Muscle of leg (tissue), 11 donors: ENCODE measurements around the gene SPDL1. TPM values are rescaled to one million over a fixed set of nuclear protein-coding genes. Genes with fewer than 3 reads are reported as not detected.

Source experiments
- DNase-seq: peaks from one replicate; pipeline ENCODE4 v3.0.0; 2013
- H3K27ac ChIP-seq: one replicate; pipeline ENCODE4 v1.5.1; 2013; ENCODE audit warnings: mild to moderate bottlenecking, low read length, control low read depth
- H3K27me3 ChIP-seq: one replicate; pipeline ENCODE4 v1.6.1; 2013; ENCODE audit warnings: low read length; ENCODE audit not compliant: control insufficient read depth, insufficient read depth
- H3K36me3 ChIP-seq: one replicate; pipeline ENCODE4 v1.6.1; 2013; ENCODE audit warnings: low read length; ENCODE audit not compliant: control insufficient read depth, insufficient read depth
- H3K4me1 ChIP-seq: one replicate; pipeline ENCODE4 v1.6.1; 2013; ENCODE audit warnings: low read length; ENCODE audit not compliant: control insufficient read depth, insufficient read depth
- H3K4me3 ChIP-seq: one replicate; pipeline ENCODE4 v1.5.1; 2013; ENCODE audit warnings: low read length, control low read depth
- H3K9me3 ChIP-seq: replicated peaks from 2 replicates; pipeline ENCODE4 v1.6.1; 2013; ENCODE audit warnings: low read depth, low read length; ENCODE audit not compliant: control insufficient read depth
- WGBS: methylation state at CpG from one replicate; pipeline ENCODE4 v1.1.5; 2013; ENCODE audit warnings: missing lambda C conversion rate; ENCODE audit not compliant: insufficient coverage; 5-methylcytosine and 5-hydroxymethylcytosine counted together
- polyA plus RNA-seq, 8 donors: library from polyadenylated mRNA; unstranded; fragments of 120-200 nt; gene quantifications; one replicate each; pipeline versions ENCODE4 v1.2.1 to v1.2.3, GENCODE V29; 2013; ENCODE audit warnings: inconsistent platforms in 1 of 8, low replicate concordance in 1 of 8; ENCODE audit not compliant: insufficient read length in 8 of 8, insufficient read depth in 1 of 8
- total RNA-seq: library from RNA; stranded (reverse); fragments of 120-200 nt; gene quantifications from one replicate; pipeline ENCODE4 v1.2.4, GENCODE V29; 2013

SPDL1 gene
- total and polyA plus RNA-seq, 9 donors: 11.6 to 21.2 (median 16.3) TPM

DNA sequence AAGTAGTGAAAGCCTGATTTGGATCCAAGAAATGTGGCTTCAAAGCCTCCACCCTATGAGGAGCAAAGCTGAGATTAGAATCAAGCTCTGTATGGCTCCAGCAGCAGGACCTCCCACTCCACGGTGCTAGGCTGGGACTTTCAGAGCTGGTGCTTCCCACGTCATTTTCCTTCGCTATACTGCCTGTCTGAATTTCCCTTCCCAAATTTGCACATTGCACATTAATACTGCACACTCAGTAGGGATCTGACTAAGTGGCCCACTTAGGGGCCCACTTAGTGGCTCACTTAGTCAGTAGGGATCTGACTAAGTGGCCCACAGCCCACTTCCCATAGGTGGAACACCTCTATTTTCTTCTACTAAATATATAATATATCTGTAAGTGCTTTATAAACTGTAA lies 14.1 kb upstream of the SPDL1 start:
- Histone ChIP-seq H3K4me1 (no peaks in the 10 kb centered on the region), H3K9me3 (no peaks in the 10 kb centered on the region), H3K36me3 (no peaks in the 10 kb centered on the region), H3K27me3 (peaks cover 9% of the 10 kb centered on the region), H3K27ac (no peak overlapping the region), H3K4me3 (no peak overlapping the region)
- WGBS: 78% methylated on average over 3 of the region's 3 CpGs
- no peak for DNase-seq

DNA sequence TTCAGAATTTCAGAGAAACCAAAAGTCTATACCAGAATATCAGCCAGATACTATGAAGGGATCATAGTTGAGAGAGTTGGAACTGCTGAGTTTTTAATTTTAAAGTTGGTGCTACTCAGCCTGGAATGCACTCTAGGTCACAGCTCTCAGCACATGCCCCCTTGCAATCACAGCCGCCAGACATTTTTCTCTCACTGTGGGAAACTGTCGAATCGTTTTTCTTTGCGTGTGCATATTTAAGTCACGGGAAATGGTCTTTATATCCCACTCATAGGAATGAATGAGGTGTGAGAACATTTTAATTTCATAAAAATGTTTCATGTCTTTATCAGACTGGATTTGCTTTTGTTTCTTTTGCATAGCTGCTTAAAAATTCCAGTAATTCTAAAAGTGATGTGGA lies 12.2 kb upstream of the SPDL1 start:
- no peaks in the 10 kb centered on the region for H3K9me3 ChIP-seq
- no peak for DNase-seq
- H3K27ac ChIP-seq: no peak overlapping the region
- H3K4me1 ChIP-seq: no peaks in the 10 kb centered on the region
- no peaks in the 10 kb centered on the region for H3K36me3 ChIP-seq
- peaks cover 9% of the 10 kb centered on the region for H3K27me3 ChIP-seq
- no CpG with 5 or more reads among the region's 5 CpGs for WGBS
- H3K4me3 ChIP-seq: no peak overlapping the region

DNA sequence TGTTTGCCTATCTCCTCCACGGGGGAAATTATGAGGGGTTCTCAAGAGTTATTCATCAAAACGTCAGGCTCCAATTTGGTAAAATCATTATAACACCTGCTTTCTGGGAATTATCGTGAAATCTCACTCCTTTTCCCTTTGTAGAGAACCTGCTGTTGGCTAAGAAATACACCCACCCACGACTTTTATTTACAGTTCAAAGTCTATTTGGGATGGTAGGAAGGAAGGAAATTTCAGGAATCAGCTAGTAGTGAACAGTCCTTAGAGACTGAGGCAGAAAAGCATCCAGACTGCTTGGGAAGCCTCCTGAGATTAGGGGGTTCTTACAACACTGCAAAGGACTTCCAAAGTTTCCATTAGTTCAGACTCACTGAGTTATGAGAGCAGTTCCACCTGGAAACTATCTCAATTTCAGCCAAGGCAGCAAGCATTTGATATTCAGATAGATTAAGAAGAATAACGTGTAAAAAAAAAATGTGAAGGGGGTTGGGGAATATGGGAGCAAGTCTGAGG lies 9.4 kb upstream of the SPDL1 start:
- H3K27ac ChIP-seq: no peak overlapping the region

DNA sequence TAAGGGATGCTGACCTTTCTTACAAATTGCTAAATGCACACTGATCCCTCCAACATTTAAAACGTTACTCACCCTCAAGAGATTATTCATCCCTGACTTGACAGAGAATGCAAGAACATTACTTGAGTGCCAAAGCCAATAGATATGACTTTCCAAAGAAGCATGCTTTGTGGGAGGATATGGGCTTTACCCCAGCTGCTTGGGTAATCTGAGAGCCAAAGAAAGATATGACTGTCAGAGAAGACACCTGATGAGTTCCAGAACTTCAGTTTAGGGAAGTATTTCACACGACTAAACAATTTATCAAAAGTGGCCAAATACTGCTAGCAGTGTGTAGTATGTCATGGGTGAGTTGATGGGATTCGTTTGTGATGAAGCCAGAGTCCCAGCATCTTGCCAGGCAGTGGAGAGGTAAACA lies 7.4 kb upstream of the SPDL1 start:
- Histone ChIP-seq H3K4me1 (no peaks in the 10 kb centered on the region), H3K9me3 (no peaks in the 10 kb centered on the region), H3K27me3 (peaks cover 2% of the 10 kb centered on the region), H3K4me3 (no peak overlapping the region), H3K27ac (no peak overlapping the region), H3K36me3 (no peaks in the 10 kb centered on the region)
- no peak for DNase-seq
- no CpG with 5 or more reads among the region's 3 CpGs for WGBS

More for the DNA sequence above, 9.4 kb upstream of the SPDL1 start:
- H3K4me1 ChIP-seq: no peaks in the 10 kb centered on the region
- H3K9me3 ChIP-seq: no peaks in the 10 kb centered on the region
- peaks cover 9% of the 10 kb centered on the region for H3K27me3 ChIP-seq
- no peak overlapping the region for H3K4me3 ChIP-seq
- no peaks in the 10 kb centered on the region for H3K36me3 ChIP-seq
- WGBS: no CpG with 5 or more reads among the region's 5 CpGs
- DNase-seq: peak; percentile 14

DNA sequence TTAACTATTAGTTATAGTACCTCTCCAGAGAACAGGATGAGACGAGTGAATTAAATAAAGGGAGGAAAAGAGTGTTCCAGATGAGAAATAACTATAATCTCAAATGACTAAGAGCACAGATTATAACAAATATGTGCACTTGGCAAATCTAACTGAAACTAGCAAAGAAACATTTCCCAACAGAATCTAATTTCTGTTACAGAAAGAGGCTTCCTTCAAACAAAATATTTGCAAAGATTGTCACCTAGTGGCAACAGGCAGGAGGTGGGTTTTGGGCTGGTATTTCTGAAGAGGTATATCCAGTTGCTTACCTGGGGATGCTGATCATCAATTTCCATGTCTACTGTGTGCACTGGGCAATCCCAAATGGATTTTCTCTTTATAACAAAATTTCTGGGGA lies 5.6 kb upstream of the SPDL1 start:
- peak; percentile 24 for DNase-seq
- no peak overlapping the region for H3K4me3 ChIP-seq
- H3K27me3 ChIP-seq: no peaks in the 10 kb centered on the region
- no peaks in the 10 kb centered on the region for H3K9me3 ChIP-seq
- H3K27ac ChIP-seq: no peak overlapping the region
- no peaks in the 10 kb centered on the region for H3K36me3 ChIP-seq
- no peaks in the 10 kb centered on the region for H3K4me1 ChIP-seq
- WGBS: no CpG with 5 or more reads among the region's 1 CpG

DNA sequence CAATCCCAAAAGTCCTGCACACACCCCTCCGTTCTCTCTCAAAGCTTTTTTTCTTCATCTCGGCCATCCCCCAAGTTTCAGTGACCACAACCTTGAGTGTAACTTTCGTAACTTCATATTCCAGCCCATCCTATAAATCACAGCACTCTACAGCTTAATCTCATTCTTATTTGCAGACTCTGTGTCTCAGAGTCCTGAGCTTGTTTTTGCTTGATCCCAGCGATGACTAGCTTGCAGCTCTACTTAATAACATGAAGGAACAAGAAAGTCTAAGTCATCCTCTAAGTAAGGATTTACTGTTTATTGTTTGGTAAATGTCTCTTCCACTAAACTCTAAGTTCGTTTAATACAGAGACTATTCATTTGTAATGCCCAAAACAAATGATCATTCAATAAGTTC lies 2.6 kb upstream of the SPDL1 start:
- Histone ChIP-seq H3K36me3 (no peaks in the 10 kb centered on the region), H3K4me1 (peaks cover 4% of the 10 kb centered on the region), H3K9me3 (no peaks in the 10 kb centered on the region), H3K27me3 (no peaks in the 10 kb centered on the region), H3K4me3 (no peak overlapping the region), H3K27ac (no peak overlapping the region)
- 93% methylated on average over 3 of the region's 5 CpGs for WGBS
- no peak for DNase-seq

DNA sequence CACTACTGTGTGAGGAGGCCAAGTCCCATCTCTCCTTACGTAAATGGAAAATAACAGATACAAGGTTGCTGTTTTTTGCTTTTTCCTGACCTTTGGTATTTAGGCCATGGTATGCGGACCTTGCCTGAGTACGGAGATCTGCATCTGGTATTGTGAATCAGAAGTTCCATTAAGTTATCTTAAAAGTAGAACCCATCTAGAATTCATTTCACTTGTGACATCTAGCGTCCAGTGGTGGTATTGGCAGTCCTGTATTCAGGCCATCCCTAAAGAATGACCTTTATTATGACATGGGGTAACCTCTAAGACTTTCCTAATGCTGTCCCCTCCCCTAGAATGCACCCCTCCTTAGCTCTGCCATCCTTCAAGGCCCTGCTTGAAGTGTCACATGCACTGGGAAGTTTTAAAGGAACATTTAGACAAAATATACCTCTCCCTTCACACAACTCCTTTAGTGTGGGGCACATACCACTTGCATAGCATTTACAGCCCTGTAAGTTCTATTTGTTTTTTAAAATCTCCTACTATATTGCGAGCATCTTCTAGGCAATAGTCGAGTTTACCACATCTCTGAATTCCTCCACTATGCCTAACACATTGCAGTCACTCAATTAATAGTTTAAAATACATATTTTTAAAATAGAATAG lies 1.9 kb upstream of the SPDL1 start:
- peak; percentile 76 for DNase-seq
- WGBS: no CpG with 5 or more reads among the region's 6 CpGs
- H3K4me3 ChIP-seq: no peak overlapping the region

DNA sequence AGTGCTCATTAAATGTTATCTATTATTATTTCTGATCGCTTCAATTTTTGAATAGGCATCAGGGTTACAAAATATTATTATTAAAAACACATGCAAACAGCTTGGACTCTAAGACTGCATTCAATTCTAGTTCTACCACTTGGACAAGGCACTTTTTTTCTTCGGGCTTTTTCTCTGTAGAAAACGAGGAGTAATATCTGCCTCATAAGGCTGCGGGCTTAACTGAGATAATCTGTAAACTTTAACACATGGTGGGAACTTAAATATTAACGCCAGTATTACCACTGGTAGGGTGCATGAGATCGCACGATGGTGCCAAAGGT lies 511 bp upstream of the SPDL1 start:
- Histone ChIP-seq H3K4me1 (peaks cover 4% of the 10 kb centered on the region), H3K4me3 (peak overlapping the region; percentile 83), H3K9me3 (no peaks in the 10 kb centered on the region), H3K27ac (peak overlapping the region; percentile 52), H3K27me3 (no peaks in the 10 kb centered on the region), H3K36me3 (no peaks in the 10 kb centered on the region)
- no CpG with 5 or more reads among the region's 7 CpGs for WGBS
- DNase-seq: no peak

More for the DNA sequence above, 1.9 kb upstream of the SPDL1 start:
- H3K27ac ChIP-seq: no peak overlapping the region
- H3K4me1 ChIP-seq: peaks cover 4% of the 10 kb centered on the region
- no peaks in the 10 kb centered on the region for H3K9me3 ChIP-seq
- no peaks in the 10 kb centered on the region for H3K27me3 ChIP-seq
- no peaks in the 10 kb centered on the region for H3K36me3 ChIP-seq

DNA sequence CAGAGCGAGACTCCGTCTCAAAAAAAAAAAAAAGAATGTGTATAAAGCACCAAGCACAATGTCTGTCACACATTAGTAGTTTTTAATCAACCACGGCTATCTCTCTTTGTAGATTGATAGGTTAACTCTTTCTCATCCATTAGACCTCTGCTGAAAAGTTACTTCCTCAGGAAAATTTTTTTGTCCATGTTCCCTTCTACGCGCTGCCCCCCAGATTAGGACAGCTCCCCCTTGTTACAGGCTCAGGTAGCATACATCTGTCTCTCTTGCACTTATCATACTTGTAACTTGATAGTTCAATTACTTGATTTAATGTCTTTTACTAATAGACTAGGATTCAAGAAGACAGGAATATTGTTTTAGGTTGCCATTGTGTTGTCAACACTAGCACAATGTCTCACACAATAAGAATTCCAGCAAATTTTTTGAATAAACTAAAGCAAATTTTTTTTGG lies 1.5 kb downstream of the SPDL1 start:
- WGBS: 40% methylated on average over 1 of the region's 5 CpGs
- Histone ChIP-seq H3K27ac (no peak overlapping the region), H3K4me3 (no peak overlapping the region), H3K27me3 (no peaks in the 10 kb centered on the region), H3K9me3 (no peaks in the 10 kb centered on the region), H3K4me1 (peaks cover 4% of the 10 kb centered on the region), H3K36me3 (peaks cover 9% of the 10 kb centered on the region)
- DNase-seq: no peak

DNA sequence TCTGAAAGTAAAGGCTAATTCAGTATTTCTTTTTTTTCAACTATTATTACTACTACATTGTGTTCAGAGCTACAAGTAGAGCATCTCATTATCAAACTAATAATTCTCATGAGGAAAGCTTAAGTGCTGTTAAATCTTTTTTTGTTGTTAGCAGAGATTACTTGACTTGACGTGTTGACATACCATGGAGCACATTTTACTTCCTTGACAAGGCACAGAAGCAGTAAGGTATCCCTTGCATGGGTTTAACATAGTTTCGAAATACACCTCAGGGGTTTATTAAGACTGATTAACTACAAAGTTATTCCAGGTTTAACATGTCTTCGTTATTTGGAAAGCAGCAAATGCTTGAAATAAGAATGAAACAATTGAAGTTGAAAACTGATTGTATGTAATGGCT lies 7.0 kb downstream of the SPDL1 start:
- H3K27ac ChIP-seq: no peak overlapping the region
- no peak overlapping the region for H3K4me3 ChIP-seq
- no peak for DNase-seq
- WGBS: 80% methylated on average over 1 of the region's 3 CpGs
- no peaks in the 10 kb centered on the region for H3K9me3 ChIP-seq
- H3K27me3 ChIP-seq: no peaks in the 10 kb centered on the region
- peaks cover 30% of the 10 kb centered on the region for H3K36me3 ChIP-seq
- no peaks in the 10 kb centered on the region for H3K4me1 ChIP-seq

DNA sequence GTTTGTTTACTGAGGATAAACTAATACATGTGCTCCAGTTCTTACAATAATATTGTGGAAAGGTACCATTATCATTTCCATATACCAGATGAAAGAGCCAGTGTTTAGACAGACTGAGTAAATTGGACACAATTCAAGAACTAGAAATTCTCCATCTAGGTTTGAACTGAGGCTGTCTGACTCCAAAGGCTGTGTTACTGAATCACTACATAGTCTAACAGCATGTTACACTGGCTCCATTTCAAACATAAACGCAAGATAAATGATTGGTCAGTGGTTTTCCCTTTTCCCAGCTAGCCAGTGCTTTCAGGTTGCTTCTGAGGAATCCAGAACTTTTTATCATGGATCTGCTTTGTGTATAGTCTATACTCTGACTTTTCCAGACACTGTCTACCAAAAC lies 8.1 kb downstream of the SPDL1 start:
- DNase-seq: no peak
- Histone ChIP-seq H3K27ac (no peak overlapping the region), H3K9me3 (no peaks in the 10 kb centered on the region), H3K4me1 (no peaks in the 10 kb centered on the region), H3K27me3 (no peaks in the 10 kb centered on the region), H3K4me3 (no peak overlapping the region), H3K36me3 (peaks cover 35% of the 10 kb centered on the region)
- WGBS: no CpG with 5 or more reads among the region's 1 CpG
